ENCODE data around the gene BTNL8. TPM values are rescaled to one million over a fixed set of nuclear protein-coding genes. Genes with fewer than 3 reads are reported as not detected.
"Not testable (repeated sequence)": the region's sequence is repeated elsewhere in the genome, so short reads cannot be mapped to it uniquely, and the experiment has no call there.

Gene BTNL8
- total RNA-seq, 2 experiments from 2014 or later: not detected

- no peak for DNase-seq
- no peaks in the 10 kb centered on the region for H3K27me3 Mint-ChIP-seq (ENCODE audit: low read depth)
- H3K9me3 Mint-ChIP-seq: no peaks in the 10 kb centered on the region
- intact Hi-C loops (cut with micrococcal nuclease): no loop called here
- no peaks in the 10 kb centered on the region for H3K36me3 Mint-ChIP-seq (ENCODE audit: low read depth)
- CTCF ChIA-PET: interaction anchor here (0.7 to 0.9 kb wide), 4 partner anchors 15 to 332 kb away, joined by 3 to 5 read pairs (median 4); no protein-coding TSS in a partner anchor
- H3K4me3 Mint-ChIP-seq: no peak overlapping the region
- peaks cover 4% of the 10 kb centered on the region for H3K4me1 Mint-ChIP-seq (ENCODE audit: low read depth)
- H3K27ac Mint-ChIP-seq: no peak overlapping the region
Observed at GRCh38 chr5:180865981-180866695, 32.8 kb upstream of the BTNL8 start.

GRCh38 chr5:180866985-180867384 lies 32.0 kb upstream of the BTNL8 start:
- no peaks in the 10 kb centered on the region for H3K27me3 Mint-ChIP-seq (ENCODE audit: low read depth)
- no peak overlapping the region for H3K4me3 Mint-ChIP-seq
- H3K27ac Mint-ChIP-seq: no peak overlapping the region
- intact Hi-C loops (cut with micrococcal nuclease): no loop called here
- DNase-seq: no peak
- H3K4me1 Mint-ChIP-seq (ENCODE audit: low read depth): peaks cover 4% of the 10 kb centered on the region
- CTCF ChIA-PET: interaction anchor here (0.9 kb wide), 1 partner anchor 36 kb away, joined by 5 read pairs; no protein-coding TSS in a partner anchor
- H3K9me3 Mint-ChIP-seq: no peaks in the 10 kb centered on the region
- H3K36me3 Mint-ChIP-seq (ENCODE audit: low read depth): no peaks in the 10 kb centered on the region

- H3K36me3 Mint-ChIP-seq (ENCODE audit: low read depth): no peaks in the 10 kb centered on the region
- no peaks in the 10 kb centered on the region for H3K27me3 Mint-ChIP-seq (ENCODE audit: low read depth)
- H3K4me3 Mint-ChIP-seq: no peak overlapping the region
- intact Hi-C loops (cut with micrococcal nuclease): loop anchor here (2.0 kb wide), 3 partner anchors 84 to 290 kb away; no protein-coding TSS in a partner anchor
- H3K4me1 Mint-ChIP-seq (ENCODE audit: low read depth): peaks cover 4% of the 10 kb centered on the region
- H3K27ac Mint-ChIP-seq: no peak overlapping the region
- no peaks in the 10 kb centered on the region for H3K9me3 Mint-ChIP-seq
- peak; percentile 91 for DNase-seq
- CTCF ChIA-PET: interaction anchor here (0.6 to 2.5 kb wide), 6 partner anchors 8 to 198 kb away, joined by 3 to 8 read pairs (median 4); no protein-coding TSS in a partner anchor
Observed at GRCh38 chr5:180868960-180869359, 30.0 kb upstream of the BTNL8 start.

GRCh38 chr5:180869587-180869986 lies 29.4 kb upstream of the BTNL8 start:
- no peaks in the 10 kb centered on the region for H3K36me3 Mint-ChIP-seq (ENCODE audit: low read depth)
- H3K4me1 Mint-ChIP-seq (ENCODE audit: low read depth): peaks cover 4% of the 10 kb centered on the region
- intact Hi-C loops (cut with micrococcal nuclease): loop anchor here (2.0 kb wide), 3 partner anchors 85 to 289 kb away; no protein-coding TSS in a partner anchor
- H3K27me3 Mint-ChIP-seq (ENCODE audit: low read depth): no peaks in the 10 kb centered on the region
- H3K9me3 Mint-ChIP-seq: no peaks in the 10 kb centered on the region
- no peak overlapping the region for H3K4me3 Mint-ChIP-seq
- no peak for DNase-seq
- CTCF ChIA-PET: interaction anchor here (1.4 to 2.5 kb wide), 3 partner anchors 39 to 107 kb away, joined by 4 to 8 read pairs (median 6); no protein-coding TSS in a partner anchor
- no peak overlapping the region for H3K27ac Mint-ChIP-seq

GRCh38 chr5:180870276-180871068 lies 28.5 kb upstream of the BTNL8 start:
- Mint-ChIP-seq H3K27me3 (ENCODE audit: low read depth) (no peaks in the 10 kb centered on the region), H3K36me3 (ENCODE audit: low read depth) (no peaks in the 10 kb centered on the region), H3K9me3 (no peaks in the 10 kb centered on the region), H3K27ac (no peak overlapping the region), H3K4me1 (ENCODE audit: low read depth) (peaks cover 4% of the 10 kb centered on the region), H3K4me3 (no peak overlapping the region)
- intact Hi-C loops (cut with micrococcal nuclease): no loop called here
- DNase-seq: no peak
- CTCF ChIA-PET: interaction anchor here (0.8 to 2.5 kb wide), 2 partner anchors 40 to 214 kb away, joined by 3 to 8 read pairs; no protein-coding TSS in a partner anchor

GRCh38 chr5:180872419-180872818 lies 26.5 kb upstream of the BTNL8 start:
- H3K4me3 Mint-ChIP-seq: no peak overlapping the region
- no peaks in the 10 kb centered on the region for H3K9me3 Mint-ChIP-seq
- intact Hi-C loops (cut with micrococcal nuclease): no loop called here
- CTCF ChIA-PET: no interaction called here
- H3K27me3 Mint-ChIP-seq (ENCODE audit: low read depth): no peaks in the 10 kb centered on the region
- H3K27ac Mint-ChIP-seq: no peak overlapping the region
- H3K4me1 Mint-ChIP-seq (ENCODE audit: low read depth): peaks cover 4% of the 10 kb centered on the region
- no peaks in the 10 kb centered on the region for H3K36me3 Mint-ChIP-seq (ENCODE audit: low read depth)
- DNase-seq: no peak

GRCh38 chr5:180873615-180874520 lies 25.1 kb upstream of the BTNL8 start:
- intact Hi-C loops (cut with micrococcal nuclease): no loop called here
- CTCF ChIA-PET: no interaction called here
- Mint-ChIP-seq H3K27me3 (ENCODE audit: low read depth) (no peaks in the 10 kb centered on the region), H3K4me1 (ENCODE audit: low read depth) (peaks cover under 1% of the 10 kb centered on the region), H3K27ac (no peak overlapping the region), H3K4me3 (no peak overlapping the region), H3K36me3 (ENCODE audit: low read depth) (no peaks in the 10 kb centered on the region), H3K9me3 (no peaks in the 10 kb centered on the region)
- peak; percentile 30 for DNase-seq

- Mint-ChIP-seq H3K27ac (no peak overlapping the region), H3K4me3 (no peak overlapping the region), H3K27me3 (ENCODE audit: low read depth) (no peaks in the 10 kb centered on the region), H3K4me1 (ENCODE audit: low read depth) (no peaks in the 10 kb centered on the region), H3K9me3 (no peaks in the 10 kb centered on the region), H3K36me3 (ENCODE audit: low read depth) (no peaks in the 10 kb centered on the region)
- DNase-seq: no peak
- intact Hi-C loops (cut with micrococcal nuclease): no loop called here
- CTCF ChIA-PET: interaction anchor here (0.6 kb wide), 1 partner anchor 150 kb away, joined by 3 read pairs; no protein-coding TSS in a partner anchor
Observed at GRCh38 chr5:180874804-180875582, 24.0 kb upstream of the BTNL8 start.

GRCh38 chr5:180875860-180876426 lies 23.0 kb upstream of the BTNL8 start:
- Mint-ChIP-seq H3K9me3 (no peaks in the 10 kb centered on the region), H3K27ac (no peak overlapping the region), H3K4me3 (no peak overlapping the region), H3K36me3 (ENCODE audit: low read depth) (no peaks in the 10 kb centered on the region), H3K4me1 (ENCODE audit: low read depth) (no peaks in the 10 kb centered on the region), H3K27me3 (ENCODE audit: low read depth) (no peaks in the 10 kb centered on the region)
- intact Hi-C loops (cut with micrococcal nuclease): no loop called here
- DNase-seq: no peak
- CTCF ChIA-PET: interaction anchor here (0.8 kb wide), 1 partner anchor 282 kb away, joined by 3 read pairs; no protein-coding TSS in a partner anchor

- H3K9me3 Mint-ChIP-seq; DNase-seq; intact Hi-C loops (cut with micrococcal nuclease); H3K36me3 Mint-ChIP-seq (ENCODE audit: low read depth); H3K4me1 Mint-ChIP-seq (ENCODE audit: low read depth); H3K27ac Mint-ChIP-seq; CTCF ChIA-PET; H3K4me3 Mint-ChIP-seq: not testable (repeated sequence)
- H3K27me3 Mint-ChIP-seq (ENCODE audit: low read depth): peaks cover 23% of the 10 kb centered on the region
Observed at GRCh38 chr5:180885845-180886529, 13.0 kb upstream of the BTNL8 start.

GRCh38 chr5:180889381-180889780 lies 9.6 kb upstream of the BTNL8 start:
- CTCF ChIA-PET: no interaction called here
- intact Hi-C loops (cut with micrococcal nuclease): no loop called here
- no peaks in the 10 kb centered on the region for H3K36me3 Mint-ChIP-seq (ENCODE audit: low read depth)

More at GRCh38 chr5:180889381-180889780, 9.6 kb upstream of the BTNL8 start:
- Mint-ChIP-seq H3K9me3 (peaks cover 2% of the 10 kb centered on the region), H3K4me3 (no peak overlapping the region), H3K27ac (no peak overlapping the region), H3K27me3 (ENCODE audit: low read depth) (peaks cover 24% of the 10 kb centered on the region), H3K4me1 (ENCODE audit: low read depth) (no peaks in the 10 kb centered on the region)
- no peak for DNase-seq
